ENCODE data around the gene RAB3A.

- TF ChIP-seq CTCF (conservative IDR thresholded peaks at IDR 0.05; ENCODE audit: low read depth, low read length), result no peak
- TF ChIP-seq EZH2 (IDR thresholded peaks at IDR 0.05; ENCODE audit: low read length, unreplicated experiment), result no peak
- TF ChIP-seq EZH2phosphoT487 (IDR thresholded peaks at IDR 0.05; ENCODE audit: borderline replicate concordance, low read length), result no peak
Observed at GRCh38 chr19:18185538-18185937, 18.3 kb downstream of the RAB3A start.
